Globus pallidus (tissue), 1 donor: ENCODE data around the gene AUTS2.

ENCODE experiments used
- DNase-seq: peaks from one replicate; pipeline ENCODE4 v3.0.0-alpha.2; 2015; ENCODE audit warnings: low spot score

AUTS2 gene

DNA sequence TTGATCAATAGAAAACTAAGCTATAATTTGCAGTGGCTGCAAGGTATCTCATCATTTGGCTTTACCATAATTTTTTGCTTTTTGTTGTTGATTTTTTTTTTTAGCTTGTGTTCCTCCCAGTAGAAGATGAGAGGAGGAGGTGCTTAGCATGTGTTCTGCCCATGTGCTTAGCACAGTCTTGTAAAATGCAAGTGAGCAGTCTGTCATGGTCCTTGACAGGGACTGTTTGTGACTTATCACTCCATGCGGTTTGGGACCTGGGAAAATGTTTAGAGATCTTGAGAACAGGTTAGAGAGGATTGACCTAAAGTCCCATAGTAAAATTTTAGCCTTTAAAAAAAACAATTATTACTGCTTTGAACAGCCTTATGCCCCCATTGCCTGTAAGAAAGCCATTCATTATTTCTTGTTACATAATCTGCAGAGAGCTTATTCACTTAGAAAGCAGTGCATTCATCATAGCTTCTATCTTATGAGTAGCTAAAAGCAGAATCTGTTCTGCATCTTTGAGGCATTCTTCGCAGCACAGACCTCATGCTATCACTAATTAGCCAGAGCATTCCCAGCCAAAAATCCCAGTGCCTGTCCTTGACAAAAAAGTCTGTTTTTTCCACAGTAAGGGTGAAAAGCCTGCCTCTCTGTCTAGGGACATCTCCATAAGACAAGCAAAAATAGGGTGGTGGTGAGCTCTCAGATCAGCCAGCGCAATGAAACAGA, 784.9 kb downstream of the AUTS2 start:
- DNase-seq = no peak

- no peak for DNase-seq
Observed at GRCh38 chr7:70384024-70384423, 785.7 kb downstream of the AUTS2 start.

DNA sequence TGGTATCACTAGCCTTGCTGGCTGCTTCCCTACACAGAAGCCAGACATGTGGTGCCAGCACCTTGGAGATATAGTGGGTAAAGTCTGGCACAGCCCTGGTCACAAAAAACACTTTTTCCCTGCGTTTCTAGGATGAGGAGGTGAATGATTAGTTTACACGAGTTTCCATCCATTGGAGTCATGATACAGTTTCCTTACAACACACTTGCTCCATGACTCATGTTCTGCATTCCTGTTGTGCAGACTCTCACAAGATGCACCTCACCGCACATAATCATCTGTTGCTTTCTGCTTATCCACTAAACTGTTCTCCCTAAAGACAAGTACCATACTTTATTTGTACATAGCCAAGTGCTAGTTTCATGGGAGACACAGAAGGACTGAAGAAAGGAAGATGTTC, 786.6 kb downstream of the AUTS2 start:
- DNase-seq = no peak

GRCh38 chr7:70387217-70387616, 788.9 kb downstream of the AUTS2 start:
- no peak for DNase-seq

- no peak for DNase-seq
Observed at GRCh38 chr7:70389531-70390151, 791.4 kb downstream of the AUTS2 start.

- DNase-seq = no peak
Observed at GRCh38 chr7:70390251-70390650, 792.0 kb downstream of the AUTS2 start.

DNA sequence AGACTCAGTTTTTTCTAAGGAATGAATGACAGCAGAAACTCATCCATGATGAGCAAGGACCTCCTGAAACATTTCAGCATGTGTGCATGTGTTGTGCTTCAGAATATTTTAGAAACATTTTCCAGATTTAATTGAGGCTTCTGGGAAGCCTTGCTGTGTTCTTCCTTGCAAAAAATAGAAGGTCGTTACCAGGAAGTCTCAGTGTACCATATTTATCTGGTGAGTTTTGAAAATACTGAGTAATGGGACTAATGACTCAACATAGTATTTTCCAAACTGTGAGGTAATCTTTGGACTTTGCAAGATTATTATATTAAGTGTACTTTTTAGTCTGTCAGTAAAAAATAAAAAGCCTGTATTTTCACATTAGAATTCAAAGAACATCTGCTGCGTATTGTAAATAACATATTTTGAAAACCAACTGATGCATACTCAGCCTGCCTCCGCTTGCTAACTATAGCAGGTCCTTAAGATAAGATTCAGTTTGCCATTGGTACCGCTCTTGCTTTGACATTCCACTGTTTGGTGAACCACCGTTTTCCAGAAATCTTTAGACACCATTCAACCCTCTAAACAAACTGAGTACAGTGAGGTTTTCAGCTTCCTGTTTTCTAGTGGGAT, 794.1 kb downstream of the AUTS2 start:
- no peak for DNase-seq

DNA sequence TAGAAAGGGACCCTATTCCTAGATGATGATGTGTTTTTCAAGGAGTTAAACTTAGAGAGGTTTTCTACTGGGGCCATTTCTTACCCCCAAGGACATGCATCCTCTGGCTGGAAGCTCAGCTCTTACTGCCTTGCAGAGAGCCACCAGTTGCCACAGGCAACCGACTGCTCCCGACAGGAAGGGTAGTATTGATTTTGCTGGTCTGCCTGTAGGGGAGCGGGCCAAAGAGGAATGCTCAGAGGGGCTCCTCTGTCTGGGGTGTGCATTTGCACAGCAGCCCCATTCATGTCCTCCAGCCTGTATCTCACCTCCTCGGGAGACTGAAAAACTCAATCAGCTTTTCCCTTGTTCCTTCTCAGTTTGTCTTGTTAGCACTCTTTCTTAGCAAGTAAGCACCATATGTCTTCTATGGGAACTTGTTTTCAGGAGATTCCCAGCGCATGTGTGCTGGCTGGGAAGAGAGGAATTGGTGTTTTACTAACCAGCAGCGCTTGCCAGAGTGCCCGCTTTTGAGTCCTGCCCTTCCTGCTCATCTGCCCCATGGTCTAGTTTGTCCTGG, 794.7 kb downstream of the AUTS2 start:
- DNase-seq = no peak

GRCh38 chr7:70393956-70394355, 795.7 kb downstream of the AUTS2 start:
- DNase-seq = no peak

DNA sequence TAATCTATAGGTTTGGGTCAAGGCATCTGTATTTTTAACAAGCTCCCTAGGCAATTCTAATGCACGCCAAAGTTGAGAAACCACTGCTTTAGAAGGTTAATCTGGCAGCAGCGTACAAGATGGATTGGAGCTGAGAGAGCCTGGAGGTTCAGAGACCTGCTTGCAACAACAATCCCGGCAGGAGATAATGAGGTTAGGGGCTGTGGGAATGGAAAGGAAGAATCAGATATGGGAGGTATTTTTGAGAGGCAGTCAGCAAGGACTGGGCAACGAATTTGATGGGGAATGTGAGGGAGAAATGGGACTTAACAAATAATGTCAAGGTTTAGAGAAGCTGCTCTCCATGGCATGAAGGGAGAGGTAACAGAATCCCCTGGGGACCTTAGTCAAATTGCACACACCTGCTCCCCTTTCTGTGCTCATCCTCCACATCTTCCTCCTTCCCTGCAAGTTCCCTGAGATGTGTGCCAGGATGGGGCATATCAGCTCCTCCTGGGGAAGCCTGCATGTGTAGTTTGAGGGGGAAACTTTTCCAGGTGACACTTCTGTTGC, 802.6 kb downstream of the AUTS2 start:
- DNase-seq = no peak

DNA sequence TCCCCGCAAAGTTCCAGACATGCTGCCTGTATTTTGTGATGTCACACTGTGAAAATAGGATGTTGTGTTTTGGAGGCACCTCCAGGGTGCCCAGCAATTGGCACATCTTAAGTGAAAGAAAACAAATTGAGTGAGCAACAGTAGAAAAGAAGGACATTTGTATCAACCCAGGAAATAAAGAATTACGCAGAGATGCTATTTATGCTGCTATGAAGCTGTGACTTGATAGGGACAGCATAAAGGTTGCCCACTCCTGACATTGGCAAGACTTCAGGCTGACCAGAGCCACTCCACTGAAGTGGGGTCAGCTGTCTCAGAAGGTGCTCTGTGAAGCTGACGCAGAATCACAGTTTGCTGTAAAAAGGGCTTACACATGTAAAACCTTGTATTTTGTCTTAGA, 803.8 kb downstream of the AUTS2 start:
- DNase-seq = no peak

DNA sequence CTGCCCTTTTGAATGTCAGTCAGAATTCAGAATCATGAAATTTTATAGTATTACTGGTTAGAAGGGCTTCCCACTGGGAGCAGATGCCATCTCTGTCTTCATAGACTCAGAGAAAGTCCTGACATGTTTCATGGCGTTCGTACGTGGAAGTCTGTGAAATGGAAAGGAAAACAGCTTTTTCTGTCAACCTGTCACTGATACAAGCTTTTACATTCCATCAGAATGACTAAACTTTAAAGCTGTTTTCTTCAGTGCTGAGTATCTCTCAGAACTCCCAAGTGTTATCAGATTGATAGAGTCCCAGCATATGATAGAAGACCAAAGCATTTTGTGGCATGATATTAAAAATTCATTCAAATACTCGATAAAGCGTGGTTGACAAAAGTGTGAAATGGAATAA, 807.0 kb downstream of the AUTS2 start:
- no peak for DNase-seq

- no peak for DNase-seq
Observed at GRCh38 chr7:70406186-70406949, 808.1 kb downstream of the AUTS2 start.

GRCh38 chr7:70406950-70407209, 808.6 kb downstream of the AUTS2 start:
- no peak for DNase-seq

GRCh38 chr7:70408477-70408876, 810.2 kb downstream of the AUTS2 start:
- no peak for DNase-seq

- DNase-seq = no peak
Observed at GRCh38 chr7:70408891-70409290, 810.6 kb downstream of the AUTS2 start.

- DNase-seq = no peak
Observed at GRCh38 chr7:70410134-70410750, 812.0 kb downstream of the AUTS2 start.

DNA sequence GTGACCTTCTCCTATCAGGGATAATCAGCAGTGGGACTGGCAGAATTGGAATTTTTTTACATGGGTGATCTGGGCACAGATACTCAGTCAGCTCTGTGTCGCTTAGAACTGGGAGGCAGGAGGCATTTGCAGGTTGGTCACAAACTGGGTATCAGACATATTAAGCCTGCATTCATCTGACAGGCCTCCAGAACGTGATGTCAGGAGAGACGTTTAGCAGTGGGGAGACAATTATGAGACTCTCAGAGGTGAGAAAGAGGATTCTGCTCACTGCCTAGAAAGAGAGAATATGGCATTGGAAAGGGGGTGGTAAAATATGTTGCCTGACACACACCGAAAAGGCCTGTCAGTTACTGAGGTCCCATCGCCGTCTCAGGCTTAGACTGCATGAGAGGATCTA, 816.1 kb downstream of the AUTS2 start:
- no peak for DNase-seq

- DNase-seq = no peak
Observed at GRCh38 chr7:70415179-70415972, 817.1 kb downstream of the AUTS2 start.

DNA sequence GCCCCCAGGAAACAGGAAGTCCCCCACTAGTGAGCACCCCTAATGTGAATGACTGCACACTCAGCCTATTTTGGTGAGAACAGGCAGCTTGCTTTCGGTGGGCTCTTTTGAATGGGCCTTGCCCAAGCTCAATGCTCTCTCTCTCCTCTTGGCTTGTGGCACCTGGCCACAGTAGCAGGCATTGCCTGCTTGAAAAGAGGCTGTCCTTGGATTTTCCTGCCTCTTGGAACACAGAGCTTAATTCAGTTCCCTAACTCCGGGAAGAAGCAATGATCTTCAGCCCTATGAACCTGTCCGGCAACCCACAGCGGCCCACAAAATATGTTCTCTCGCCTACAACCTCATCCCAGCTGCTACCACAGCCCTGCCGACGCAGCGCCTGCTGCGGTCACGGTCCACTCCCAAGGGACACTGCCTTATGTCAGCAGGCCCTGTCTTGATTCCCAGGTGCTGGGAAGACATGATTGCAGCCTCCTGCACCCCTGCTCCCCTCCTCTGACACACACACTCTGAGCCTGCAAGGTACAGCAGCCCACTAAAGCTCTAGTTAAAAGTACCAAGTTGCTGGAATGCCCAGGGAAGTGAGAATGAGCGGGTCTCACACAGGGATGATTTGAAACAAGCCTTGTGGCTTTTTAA, 818.2 kb downstream of the AUTS2 start:
- DNase-seq = no peak
